OCI-LY7 (cell line): ENCODE measurements around the gene GAMT. TPM values are rescaled to one million over a fixed set of nuclear protein-coding genes. Genes with fewer than 3 reads are reported as not detected.

Experiments
- BruUV-seq: library from RNA; stranded (reverse); fragments of 400-500 nt; replicated peaks from 2 replicates; lab custom pipeline; 2021; lab: Mats Ljungman, UMichigan
- CTCF ChIA-PET: fragments of 300-600 bp; sonication (Branson Sonifier 250); formaldehyde crosslinking; loops from one replicate; lab custom pipeline; 2022; ENCODE audit warnings: antibody characterized with exemption; ENCODE audit not compliant: unreplicated experiment; lab: Charles Lee
- POLR2A ChIA-PET: fragments of 300-600 bp; sonication (Branson Sonifier 250); formaldehyde crosslinking; loops from one replicate; lab custom pipeline; 2022; ENCODE audit warnings: antibody characterized with exemption; lab: Charles Lee
- DNase-seq: peaks from one replicate; pipeline ENCODE4 v3.0.0-alpha.2; 2015; ENCODE audit warnings: low spot score
- H2AFZ ChIP-seq: fragments of 200-600 bp; sonication (generic), shearing (Covaris generic); 2 replicates; pipeline ENCODE4 v1.6.1; 2014; ENCODE audit warnings: mild to moderate bottlenecking, antibody characterized with exemption, low read length, moderate library complexity
- H3K27ac ChIP-seq: fragments of 200-600 bp; sonication (generic); 2 replicates; pipeline ENCODE4 v1.5.1; 2014; ENCODE audit warnings: mixed run types, low read depth, mild to moderate bottlenecking, moderate library complexity, low read length, inconsistent platforms; ENCODE audit not compliant: poor library complexity, severe bottlenecking
- H3K36me3 ChIP-seq: fragments of 200-600 bp; sonication (generic); 2 replicates; pipeline ENCODE4 v1.6.1; 2014; ENCODE audit warnings: mild to moderate bottlenecking, antibody characterized with exemption, low read length, moderate library complexity, mixed read lengths; ENCODE audit not compliant: insufficient read depth
- H3K4me1 ChIP-seq: fragments of 200-600 bp; sonication (generic); 2 replicates; pipeline ENCODE4 v1.5.1; 2014; ENCODE audit warnings: mild to moderate bottlenecking, low read length; ENCODE audit not compliant: insufficient read depth, poor library complexity, severe bottlenecking
- H3K4me2 ChIP-seq: fragments of 200-600 bp; sonication (generic); 2 replicates; pipeline ENCODE4 v1.6.1; 2014; ENCODE audit warnings: mild to moderate bottlenecking, low read length
- H3K4me3 ChIP-seq: fragments of 200-600 bp; sonication (generic); 2 replicates; pipeline ENCODE4 v1.5.1; 2014; ENCODE audit warnings: mild to moderate bottlenecking, low read depth, low read length; ENCODE audit not compliant: poor library complexity, severe bottlenecking
- H3K79me2 ChIP-seq: fragments of 200-600 bp; sonication (generic); 2 replicates; pipeline ENCODE4 v1.6.1; 2016; ENCODE audit warnings: low read depth, mild to moderate bottlenecking, low read length, moderate library complexity, mixed read lengths; ENCODE audit not compliant: insufficient read depth
- H3K9me2 ChIP-seq: fragments of 200-600 bp; sonication (generic); 2 replicates; pipeline ENCODE4 v1.6.1; 2016; ENCODE audit warnings: mild to moderate bottlenecking, low read length, mixed read lengths; ENCODE audit not compliant: insufficient read depth
- H3K9me3 ChIP-seq: fragments of 200-600 bp; sonication (generic); 2 replicates; pipeline ENCODE4 v1.6.1; 2014; ENCODE audit warnings: mild to moderate bottlenecking, mixed run types, low read length, mixed read lengths
- H4K20me1 ChIP-seq: fragments of 200-600 bp; sonication (generic); 2 replicates; pipeline ENCODE4 v1.6.1; 2014; ENCODE audit warnings: mild to moderate bottlenecking, antibody characterized with exemption, low read length, moderate library complexity, mixed read lengths; ENCODE audit not compliant: insufficient read depth
- EZH2phosphoT487 ChIP-seq: fragments of 200-600 bp; sonication (generic); IDR thresholded peaks from 2 replicates; pipeline ENCODE4 v1.6.1; 2018; ENCODE audit warnings: low read depth, borderline replicate concordance, mild to moderate bottlenecking, mixed run types, antibody characterized with exemption, low read length, moderate library complexity, mixed read lengths
- intact Hi-C: fragments of 100-400 bp; cut with micrococcal nuclease; formaldehyde crosslinking; loops from one replicate; pipeline ENCODE4 v1.10.0; 2022; ENCODE audit not compliant: unreplicated experiment
- total RNA-seq, 2 experiments: library from RNA; depleted of rRNA in 1 of 2; stranded (reverse); fragments of >200 nt in 1 of 2; shearing (Covaris generic) in 1 of 2; gene quantifications; 2 replicates each; pipeline ENCODE4 v1.2.3, GENCODE V29; 2014 to 2022
- TF ChIP-seq, protein P1 (sequence below): fragments of 200-600 bp; sonication (generic); conservative IDR thresholded peaks from 2 replicates; pipeline ENCODE4 v1.5.1; 2014; ENCODE audit warnings: mild to moderate bottlenecking, antibody characterized with exemption, low read length, moderate library complexity, mixed read lengths

GAMT gene
- total RNA-seq, 2 experiments from 2014 or later: 14.4 to 27.5 TPM

DNA sequence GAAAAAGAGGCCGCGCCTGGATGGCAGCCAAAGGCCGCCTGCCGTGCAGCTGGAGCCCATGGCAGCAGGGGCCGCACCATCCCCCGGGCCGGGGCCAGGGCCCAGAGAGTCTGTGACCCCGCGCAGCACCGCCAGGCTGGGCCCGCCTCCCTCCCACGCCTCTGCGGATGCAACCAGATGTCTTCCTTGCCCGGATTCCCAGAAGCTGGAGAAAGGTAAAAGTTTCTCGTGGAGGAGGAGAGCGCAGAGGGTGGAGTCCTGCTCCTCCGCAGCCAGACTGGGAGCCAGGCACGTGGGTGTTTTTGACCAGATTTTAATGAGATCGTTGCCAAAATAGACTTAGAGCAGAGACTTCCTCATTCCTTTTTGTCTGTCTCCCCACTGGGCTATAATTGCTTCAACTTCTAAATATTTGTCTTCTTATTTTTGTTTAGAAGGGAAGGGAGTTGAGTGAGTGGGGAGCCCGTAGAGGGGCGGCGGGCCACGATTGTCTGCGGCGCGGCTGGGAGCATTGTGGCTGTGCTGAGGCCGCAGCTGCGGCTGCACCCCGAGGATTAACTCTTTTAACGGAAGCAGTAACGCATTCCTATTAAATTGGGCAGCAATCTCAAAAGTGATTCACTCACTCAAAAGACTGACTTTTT is 40.4 kb downstream of the GAMT start:
- Histone ChIP-seq H3K36me3 (peaks cover 91% of the 10 kb centered on the region), H3K9me3 (no peaks in the 10 kb centered on the region), H3K4me1 (peaks cover 11% of the 10 kb centered on the region), H3K9me2 (no peaks in the 10 kb centered on the region), H3K4me2 (no peak overlapping the region), H2AFZ (no peak overlapping the region), H3K79me2 (peaks cover 6% of the 10 kb centered on the region; the same call in 1 of the 2 replicates), H4K20me1 (no peaks in the 10 kb centered on the region), H3K4me3 (no peak overlapping the region), H3K27ac (no peak overlapping the region)
- TF ChIP-seq EZH2phosphoT487: no peak
- TF ChIP-seq, protein P1, sequence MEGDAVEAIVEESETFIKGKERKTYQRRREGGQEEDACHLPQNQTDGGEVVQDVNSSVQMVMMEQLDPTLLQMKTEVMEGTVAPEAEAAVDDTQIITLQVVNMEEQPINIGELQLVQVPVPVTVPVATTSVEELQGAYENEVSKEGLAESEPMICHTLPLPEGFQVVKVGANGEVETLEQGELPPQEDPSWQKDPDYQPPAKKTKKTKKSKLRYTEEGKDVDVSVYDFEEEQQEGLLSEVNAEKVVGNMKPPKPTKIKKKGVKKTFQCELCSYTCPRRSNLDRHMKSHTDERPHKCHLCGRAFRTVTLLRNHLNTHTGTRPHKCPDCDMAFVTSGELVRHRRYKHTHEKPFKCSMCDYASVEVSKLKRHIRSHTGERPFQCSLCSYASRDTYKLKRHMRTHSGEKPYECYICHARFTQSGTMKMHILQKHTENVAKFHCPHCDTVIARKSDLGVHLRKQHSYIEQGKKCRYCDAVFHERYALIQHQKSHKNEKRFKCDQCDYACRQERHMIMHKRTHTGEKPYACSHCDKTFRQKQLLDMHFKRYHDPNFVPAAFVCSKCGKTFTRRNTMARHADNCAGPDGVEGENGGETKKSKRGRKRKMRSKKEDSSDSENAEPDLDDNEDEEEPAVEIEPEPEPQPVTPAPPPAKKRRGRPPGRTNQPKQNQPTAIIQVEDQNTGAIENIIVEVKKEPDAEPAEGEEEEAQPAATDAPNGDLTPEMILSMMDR: no peak
- POLR2A ChIA-PET: no interaction called here
- intact Hi-C loops: no loop called here
- CTCF ChIA-PET: no interaction called here
- DNase-seq: no peak
- no TSS peak for BruUV-seq

DNA sequence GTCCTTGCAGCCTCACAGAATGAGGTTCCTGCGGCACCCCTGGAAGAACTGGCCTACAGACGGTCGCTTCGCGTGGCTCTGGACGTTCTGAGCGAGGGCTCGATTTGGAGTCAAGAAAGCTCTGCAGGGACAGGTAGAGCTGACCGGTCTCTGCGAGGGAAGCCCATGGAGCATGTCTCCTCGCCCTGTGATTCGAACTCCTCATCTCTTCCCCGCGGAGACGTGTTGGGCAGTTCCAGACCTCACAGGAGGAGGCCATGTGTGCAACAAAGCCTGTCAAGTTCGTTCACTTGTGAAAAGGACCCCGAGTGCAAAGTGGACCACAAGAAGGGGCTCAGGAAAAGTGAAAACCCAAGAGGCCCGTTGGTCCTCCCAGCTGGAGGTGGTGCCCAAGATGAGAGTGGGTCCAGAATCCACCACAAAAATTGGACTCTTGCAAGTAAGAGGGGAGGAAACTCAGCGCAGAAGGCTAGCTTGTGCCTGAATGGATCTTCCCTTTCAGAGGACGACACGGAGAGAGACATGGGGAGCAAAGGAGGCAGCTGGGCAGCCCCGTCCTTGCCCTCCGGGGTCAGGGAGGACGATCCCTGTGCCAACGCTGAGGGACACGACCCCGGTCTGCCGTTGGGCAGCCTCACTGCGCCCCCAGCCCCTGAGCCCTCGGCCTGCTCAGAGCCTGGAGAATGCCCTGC is 41.1 kb downstream of the GAMT start:
- POLR2A ChIA-PET: no interaction called here
- H3K36me3 ChIP-seq: peaks cover 84% of the 10 kb centered on the region
- intact Hi-C loops: no loop called here

More for the DNA sequence above, 41.1 kb downstream of the GAMT start:
- BruUV-seq: no TSS peak
- TF ChIP-seq, protein P1: no peak
- no peak for TF ChIP-seq EZH2phosphoT487
- H3K27ac ChIP-seq: no peak overlapping the region
- no peaks in the 10 kb centered on the region for H3K9me3 ChIP-seq
- H3K4me1 ChIP-seq: peaks cover 14% of the 10 kb centered on the region
- H2AFZ ChIP-seq: no peak overlapping the region
- H3K9me2 ChIP-seq: no peaks in the 10 kb centered on the region
- CTCF ChIA-PET: no interaction called here
- no peak overlapping the region for H3K4me3 ChIP-seq
- no peak overlapping the region for H3K4me2 ChIP-seq
- DNase-seq: no peak
- peaks cover 13% of the 10 kb centered on the region; the same call in 1 of the 2 replicates for H3K79me2 ChIP-seq
- no peaks in the 10 kb centered on the region for H4K20me1 ChIP-seq
